Stimulated activated CD4-positive, alpha-beta T cell treated with anti-CD3 and anti-CD28 coated beads, Interleukin-2, amount 100 ng/mL, for 4 hours (primary cell): Measurements from ENCODE around the gene ALLC.
"Not testable (repeated sequence)": the region's sequence is repeated elsewhere in the genome, so short reads cannot be mapped to it uniquely, and the experiment has no call there.

Experiments
- DNase-seq: peaks from one replicate; pipeline ENCODE4 v3.0.0-alpha.2; 2020; ENCODE audit warnings: low read depth

Gene ALLC

DNA sequence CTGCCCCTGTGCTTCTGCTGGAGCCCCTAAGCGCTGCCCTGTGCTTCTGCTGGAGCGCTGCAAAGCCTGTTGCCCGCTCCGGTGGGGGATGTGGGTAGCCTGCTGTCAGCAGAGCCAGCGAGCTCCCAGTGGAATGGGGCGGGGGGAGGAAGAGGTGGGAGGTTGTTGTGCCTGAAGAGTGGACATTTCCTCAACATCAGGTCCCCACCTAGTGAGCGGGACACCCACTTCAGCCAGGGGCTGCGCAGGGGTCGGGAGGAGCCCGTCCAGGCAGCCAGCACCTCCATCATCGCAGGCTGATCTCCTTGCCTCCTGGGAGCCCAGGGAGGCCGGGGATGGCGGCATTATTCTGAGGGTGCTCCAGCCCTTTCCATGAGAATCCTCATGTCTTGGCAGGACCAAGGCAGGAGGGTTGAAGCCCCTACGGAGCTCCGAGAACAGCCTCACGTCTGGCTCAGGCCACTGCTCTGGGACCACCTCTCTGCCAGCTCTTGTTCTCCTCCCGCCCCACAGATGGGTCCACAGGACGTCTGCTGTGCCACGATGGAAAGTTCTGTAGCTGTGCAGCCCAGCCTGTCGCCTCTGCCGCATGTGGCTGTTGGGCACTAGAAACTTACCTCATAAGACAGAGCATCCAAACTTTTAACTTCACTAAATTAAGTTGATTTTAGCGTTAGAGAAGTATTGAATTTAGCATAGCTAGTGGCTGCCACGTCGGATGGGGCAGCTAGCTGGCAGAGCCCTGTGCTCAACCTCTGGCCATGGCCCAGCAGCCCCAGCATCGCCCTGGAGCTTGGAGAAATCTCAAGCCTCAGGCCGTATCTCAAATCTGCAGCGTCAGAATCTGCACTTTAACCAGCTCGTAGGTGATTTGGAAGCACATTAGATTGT, 1.9 kb upstream of the ALLC start:
- DNase-seq = no peak

DNA sequence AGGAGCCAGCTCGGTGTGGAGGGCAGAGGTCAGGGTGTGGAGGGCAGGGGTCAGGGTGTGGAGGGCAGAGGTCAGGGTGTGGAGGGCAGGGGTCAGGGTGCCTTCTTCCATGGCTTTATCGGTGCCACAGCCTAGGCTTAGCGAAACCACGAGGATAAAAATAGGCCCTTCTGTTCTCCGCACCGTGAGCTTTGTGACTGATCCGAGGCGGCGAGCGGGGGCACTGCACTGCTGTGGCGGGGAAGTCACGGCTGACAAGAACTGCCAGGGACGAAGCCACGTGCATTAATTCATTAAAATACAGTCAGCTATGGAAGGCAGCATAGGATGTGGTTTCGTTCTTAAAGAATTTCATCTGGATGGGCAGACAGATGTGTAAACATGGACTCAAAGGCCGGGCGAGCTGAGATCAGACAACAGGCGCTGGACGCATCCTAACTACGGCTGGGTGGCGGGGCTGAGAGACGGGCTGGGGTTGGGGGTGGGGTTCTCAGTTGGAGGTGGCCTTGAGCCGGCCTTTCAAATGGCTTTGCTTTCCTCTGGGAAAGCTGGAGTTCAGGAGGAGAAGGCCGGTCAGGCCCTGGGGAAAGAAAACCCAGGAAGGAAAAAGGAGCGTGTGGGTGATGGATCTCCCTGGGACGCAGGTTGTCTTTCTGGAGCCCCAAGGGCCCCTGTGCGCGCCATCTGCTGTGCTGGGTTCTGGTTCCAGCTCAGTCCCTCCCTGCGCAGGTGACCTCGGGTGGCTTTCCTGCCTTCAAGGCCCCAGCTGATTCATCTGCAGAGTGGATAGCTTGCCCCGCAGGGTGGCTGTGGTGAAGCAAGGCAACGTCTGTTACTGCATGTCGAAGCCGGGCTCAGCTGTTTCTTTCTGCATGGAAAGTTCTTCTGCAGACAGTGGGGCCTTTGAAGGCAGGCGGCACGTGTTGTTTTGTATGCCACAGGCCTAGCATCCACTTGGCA, 958 bp upstream of the ALLC start:
- no peak for DNase-seq

DNA sequence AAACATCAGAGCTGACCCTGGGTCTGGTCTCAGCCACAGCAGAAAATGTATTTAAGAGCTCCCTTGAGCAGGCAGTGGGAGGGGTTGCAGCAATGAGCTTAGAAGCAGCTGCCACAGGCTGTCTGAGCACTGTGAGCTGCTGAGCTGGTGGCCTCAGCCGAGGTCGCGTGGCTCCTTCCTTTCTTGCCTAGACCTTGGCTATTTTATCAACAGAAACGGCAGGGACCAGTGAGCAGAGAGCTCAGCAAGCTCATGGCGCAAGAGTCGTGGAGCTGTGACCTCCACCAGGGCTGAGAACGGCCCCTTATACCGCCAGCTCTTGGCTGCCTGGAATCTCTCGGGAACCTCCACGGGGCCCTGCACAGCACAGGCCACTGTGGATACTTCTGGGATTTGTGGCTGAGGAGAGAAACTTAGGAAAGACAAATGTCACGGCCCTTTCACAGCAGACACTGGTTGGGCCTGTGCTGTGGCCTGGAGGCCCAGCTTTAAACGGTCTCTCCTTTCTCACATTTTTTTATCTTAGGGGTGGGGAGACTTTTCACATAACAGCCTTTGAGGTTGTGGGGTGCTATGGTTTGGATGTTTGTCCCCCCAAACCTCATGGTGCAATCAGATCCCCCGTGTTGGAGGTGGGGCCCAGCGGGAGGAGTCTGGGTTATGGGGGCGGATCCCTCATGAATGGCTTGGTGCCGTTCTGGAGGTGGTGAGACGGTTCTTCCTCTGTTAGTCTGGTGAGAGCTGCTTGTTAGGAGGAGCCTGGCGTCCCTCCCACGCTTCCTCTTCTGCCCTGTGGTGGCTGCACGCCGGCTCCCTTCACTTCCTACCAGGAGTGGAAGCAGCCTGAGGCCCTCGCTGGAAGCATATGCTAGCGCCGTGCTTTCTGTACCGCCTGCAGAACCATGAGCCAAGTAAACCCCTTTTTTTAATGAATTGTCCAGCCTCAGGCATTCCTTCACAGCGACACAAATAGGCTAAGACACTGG, 1.7 kb downstream of the ALLC start:
- no peak for DNase-seq

DNA sequence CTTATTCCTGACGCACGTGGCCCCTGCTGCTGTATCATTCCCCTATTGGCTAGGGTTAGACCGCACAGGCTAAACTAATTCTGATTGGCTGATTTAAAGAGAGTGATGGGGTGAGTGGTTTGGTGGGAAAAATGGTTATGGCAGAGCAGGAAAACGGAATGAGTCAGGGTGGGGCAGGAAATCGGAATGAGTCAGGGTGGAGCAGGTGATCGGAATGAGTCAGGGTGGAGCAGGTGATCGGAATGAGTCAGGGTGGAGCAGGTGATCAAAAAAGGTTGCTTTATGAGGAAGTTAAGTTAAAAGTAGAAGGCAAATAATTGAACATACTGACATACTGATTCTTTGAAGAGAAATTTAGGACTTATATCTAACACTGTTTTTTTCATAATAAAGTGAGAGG, 2.6 kb downstream of the ALLC start:
- DNase-seq = not testable (repeated sequence)

DNA sequence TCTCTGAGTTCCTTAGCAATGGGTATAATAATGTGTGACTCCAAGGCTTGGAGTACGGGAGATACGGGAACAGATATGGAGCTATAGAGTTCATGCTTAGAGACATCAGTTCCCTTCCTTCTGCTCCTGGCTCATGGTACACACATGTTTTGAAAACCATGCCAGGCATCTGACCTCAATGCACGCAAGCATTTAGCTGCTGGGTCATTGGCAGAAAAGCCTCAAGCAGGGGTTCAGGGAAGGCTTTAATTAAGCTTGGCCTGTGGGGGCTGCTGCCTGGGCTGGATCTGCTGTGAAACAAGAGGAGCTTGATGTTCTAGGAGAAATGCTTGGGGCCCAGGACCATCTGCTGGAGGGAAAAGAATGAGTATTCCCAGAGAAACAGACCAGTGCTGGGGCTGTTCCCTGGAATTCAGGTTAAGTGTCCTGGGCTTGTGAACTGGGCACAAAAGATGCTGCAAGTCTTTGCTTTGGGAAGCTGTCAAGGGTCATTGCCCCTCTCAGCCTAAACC, 3.2 kb downstream of the ALLC start:
- no peak for DNase-seq

DNA sequence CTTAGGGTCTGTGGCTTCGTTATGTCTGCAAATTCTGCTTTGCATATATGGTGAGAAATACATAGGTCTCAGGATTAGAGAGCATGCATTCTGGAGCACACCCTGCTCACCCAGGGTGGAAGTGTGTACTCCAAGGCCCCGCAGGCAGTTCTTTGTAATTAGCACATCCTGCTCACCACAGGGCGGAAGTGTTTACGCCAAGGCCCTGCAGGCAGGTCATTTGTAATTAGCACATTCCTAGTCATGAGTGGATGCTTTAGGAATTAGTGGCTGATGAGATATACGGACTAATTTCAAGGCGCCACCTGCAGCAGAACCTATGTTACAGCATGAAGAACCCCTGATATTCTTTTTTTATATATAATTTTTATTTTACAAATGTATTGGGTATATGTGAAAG, 4.2 kb downstream of the ALLC start:
- no peak for DNase-seq

DNA sequence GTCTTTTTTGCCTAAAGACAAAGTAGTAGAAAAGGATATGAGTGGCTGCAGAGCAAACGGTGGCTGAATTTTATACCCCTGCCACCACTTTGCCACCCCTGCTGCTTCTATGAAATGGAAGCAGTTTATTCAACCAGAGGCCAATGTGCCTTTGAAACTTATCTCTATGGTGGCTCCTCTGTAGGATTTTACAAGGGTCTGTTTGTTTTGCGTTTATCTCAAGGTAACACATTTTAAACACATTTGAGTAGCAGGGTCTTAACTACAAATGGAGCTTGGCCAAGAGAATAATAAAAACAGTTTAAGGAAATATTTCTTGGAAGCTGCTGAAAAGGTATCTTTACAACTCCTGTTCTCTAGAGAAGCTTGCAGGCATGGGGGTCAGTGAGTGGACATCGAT, 6.1 kb downstream of the ALLC start:
- DNase-seq = no peak

DNA sequence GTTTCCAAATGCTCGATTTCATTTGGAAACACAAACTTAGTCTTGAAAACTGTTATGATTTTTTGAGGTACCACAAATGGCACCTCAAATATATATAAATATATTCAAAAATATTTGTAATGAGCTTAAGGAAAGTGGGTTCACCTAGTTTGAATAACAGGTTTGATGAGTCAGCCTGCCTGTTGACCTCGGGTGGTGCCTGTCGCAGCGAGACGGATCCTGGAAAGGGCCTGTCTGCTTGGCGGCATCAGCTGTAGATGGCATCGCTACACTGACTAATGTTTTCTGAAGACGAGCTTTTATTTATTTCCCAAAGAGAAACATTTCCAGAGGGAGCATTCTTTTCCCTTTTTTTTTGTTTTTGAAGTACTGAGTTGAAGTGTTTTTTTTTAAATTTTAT, 6.9 kb downstream of the ALLC start:
- DNase-seq = no peak

DNA sequence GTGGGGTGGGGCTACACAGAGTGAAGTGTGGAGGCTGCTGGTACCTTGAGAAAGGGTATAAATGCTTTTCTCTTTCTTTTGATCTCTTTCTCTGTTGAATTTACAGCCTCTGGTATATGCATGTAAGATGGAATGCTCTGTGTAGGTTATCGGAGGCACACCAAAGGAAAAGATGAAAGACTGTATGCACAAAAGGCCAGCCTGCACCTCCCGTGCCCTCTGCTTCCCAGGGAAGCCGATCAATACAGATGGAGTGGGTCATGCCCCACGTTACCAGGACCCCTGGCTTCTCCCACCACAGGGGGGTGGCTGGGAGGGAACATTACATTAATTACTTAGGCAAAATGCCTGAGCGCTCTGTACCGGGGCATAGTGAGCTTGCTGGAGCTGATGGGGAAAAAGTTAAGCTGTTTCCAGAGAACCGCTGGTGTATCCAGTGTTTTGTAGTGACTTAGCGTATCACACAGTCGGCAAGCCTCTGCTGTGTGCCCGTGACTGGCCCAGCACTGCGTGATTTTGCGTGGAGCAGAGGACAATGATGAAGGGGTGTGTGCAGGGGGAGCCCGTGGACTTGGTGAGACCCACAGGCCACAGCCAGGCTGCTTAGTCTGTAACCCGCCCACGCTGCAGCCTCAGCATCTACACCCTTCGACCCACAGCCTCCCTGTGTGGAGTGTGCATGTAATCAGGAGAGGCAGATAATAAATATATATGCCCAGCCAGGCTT, 8.0 kb downstream of the ALLC start:
- no peak for DNase-seq

DNA sequence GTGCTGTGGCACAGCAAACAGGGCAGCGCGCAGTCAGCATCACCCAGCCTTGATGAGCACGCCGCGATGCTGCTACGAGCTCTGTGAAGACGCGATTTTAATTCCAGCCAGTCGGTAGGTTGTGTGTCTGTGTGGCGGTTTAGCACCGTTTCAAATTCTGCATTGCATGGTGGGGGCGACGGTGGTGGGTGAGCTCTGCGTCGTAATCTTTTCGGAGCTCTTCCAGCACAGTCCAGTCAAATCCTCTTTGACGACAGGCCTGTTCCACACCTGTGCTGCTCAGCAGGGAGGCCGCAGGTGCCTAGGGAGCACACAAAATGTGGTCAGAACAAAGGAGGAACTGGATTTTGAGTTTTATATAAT, 8.6 kb downstream of the ALLC start:
- no peak for DNase-seq

DNA sequence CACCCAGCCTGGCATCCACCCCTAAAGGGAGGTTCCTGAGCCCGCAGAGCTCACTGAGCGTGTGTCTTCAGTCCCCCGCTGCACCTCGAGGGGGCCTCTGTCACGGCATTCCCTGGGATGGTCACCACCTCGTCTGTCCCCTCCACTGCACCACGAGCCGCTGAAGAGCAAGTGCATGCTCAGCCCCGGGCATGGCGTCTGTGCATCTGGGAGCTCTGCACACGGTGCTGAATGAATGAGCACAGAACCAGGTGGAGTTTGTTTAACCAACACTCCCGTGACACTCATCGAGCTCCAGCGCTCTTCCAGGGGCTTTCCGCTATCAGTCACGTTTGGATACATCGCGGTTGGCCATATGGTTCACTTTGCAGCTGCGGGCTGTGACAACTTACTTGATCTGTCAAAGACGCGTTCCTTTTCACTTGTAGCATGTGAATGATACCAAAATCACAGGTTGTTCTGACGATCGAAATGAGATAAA, 9.2 kb downstream of the ALLC start:
- no peak for DNase-seq

DNA sequence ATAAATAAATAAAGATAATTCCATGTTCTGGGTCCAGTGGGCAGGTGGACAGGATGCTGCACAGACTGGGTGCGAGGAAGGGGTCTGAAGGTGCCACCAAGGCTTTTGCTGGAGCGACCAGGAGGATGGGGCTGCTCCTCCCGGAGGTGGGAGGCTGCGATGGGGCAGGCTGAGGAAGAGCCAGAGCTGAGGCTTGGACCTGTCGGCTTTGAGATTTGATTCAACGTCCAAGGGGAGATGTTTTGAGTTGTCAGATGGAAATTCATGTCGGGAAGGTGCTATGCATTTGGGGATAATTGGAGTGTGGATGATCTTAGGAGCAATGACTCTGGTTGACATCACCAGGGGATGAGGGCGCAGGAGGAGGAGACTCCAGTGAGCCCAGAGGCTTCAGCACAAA, 11.7 kb downstream of the ALLC start:
- DNase-seq = no peak

DNA sequence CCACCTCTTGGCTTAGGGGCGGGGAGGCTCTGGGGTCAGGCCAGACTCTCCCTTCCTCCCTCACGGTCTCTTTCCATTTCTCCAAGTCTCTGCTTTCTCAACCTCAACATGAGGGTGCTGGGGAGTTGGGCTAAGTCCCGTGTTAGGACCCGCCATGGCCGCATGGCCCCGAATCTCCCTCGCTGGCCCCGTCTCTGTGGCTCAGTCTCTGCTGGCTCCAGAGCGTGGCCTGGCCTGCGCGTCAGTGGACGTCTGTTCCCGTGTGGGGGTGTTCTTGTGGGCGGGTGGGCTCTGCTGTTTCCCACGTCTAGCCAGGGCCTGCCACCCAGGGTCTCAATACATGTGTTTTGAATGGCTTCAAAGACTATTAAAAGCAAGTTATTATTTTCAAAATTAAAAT, 12.4 kb downstream of the ALLC start:
- no peak for DNase-seq

DNA sequence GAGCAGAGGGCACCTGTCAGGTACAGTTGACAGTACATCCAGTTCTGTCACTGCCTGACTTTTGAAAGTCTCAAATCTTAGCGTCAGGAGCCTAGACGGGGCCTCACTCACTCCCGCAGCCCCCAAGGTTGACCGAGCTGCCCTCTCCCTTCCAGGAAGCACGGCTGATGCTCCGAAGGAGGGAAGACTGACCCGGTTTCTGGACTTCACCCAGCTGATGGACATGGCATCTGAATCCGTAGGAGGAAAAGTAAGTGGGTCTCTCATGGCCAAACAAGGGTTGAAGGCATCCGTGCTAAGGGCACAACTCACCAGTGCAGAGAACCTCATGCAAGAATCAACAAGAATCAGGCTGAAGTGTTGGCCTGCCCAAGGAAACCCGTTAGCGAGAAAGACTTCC, 12.9 kb downstream of the ALLC start:
- DNase-seq = no peak

DNA sequence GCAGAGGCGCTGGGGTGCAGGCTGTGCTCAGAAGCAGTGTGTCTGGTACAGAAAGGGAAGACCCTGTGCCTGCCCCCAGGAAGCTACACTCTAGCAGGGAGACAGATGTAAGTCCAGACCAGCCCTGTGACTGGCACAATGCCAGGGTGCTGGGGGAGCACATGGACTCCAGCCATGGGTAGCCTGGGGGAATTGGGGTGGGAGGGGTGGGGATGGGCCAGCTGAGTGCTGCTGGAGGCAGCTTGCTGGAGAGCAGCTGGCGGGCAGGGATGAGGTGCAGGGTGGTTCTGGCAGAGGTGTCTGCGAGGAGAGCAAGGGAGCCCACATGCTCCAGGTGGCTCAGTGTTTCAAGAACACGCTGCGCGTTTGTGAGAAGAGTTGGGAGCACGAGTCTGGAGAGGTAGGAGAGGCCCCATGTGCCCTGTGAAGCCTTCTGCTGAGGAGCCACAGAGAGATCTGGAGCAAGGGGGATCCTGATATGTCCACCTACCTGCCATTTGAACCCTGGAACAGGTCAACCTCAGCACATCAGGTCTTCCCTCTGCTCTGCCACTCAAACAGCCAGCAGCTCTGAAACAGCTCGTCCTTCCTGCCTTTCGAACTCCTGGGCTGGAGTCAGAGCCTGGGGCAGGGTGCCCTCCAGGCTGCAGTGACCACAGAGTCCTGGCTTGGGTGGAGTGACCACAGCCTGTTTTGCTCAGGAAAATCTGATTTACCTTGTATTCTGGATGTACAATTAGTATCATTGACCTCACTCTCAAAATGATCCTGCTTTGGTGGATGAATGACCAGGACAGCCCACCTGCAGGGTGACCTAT, 15.1 kb downstream of the ALLC start:
- no peak for DNase-seq

DNA sequence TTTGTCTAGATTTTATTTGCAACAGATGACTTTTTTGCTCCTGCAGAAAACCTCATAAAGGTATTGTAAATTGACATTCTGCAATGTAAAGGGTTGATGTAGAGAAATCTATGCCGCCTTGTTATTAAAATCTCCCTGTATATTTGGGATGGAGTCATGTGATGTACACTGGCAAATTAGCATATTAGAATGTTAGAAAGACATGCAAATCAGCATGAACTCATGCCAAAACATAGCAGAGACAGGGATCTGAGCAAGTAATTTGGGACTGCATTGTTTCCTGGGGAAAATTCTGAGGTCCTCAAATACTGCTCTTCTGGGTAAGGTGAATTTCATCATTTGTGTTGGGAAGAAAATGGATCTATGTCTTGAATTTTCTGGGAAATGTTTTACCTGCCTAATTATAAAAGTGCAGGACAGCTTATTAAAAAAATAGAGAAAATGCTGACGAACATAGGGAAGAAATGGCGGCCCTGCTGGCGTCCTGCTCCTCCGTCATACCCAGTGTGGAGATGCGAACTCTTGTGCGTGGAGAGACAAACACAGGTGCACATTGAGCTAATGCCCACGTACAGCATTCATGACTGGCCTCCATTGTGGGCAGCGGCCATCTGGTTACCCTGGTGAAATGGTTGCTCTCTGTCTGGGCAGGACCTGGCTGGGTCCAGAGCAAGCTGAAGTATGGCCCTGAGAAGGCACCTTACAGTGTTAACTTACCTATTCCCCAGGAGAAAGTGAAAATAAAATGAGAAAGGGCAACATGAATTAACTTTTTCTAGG, 16.3 kb downstream of the ALLC start:
- no peak for DNase-seq

DNA sequence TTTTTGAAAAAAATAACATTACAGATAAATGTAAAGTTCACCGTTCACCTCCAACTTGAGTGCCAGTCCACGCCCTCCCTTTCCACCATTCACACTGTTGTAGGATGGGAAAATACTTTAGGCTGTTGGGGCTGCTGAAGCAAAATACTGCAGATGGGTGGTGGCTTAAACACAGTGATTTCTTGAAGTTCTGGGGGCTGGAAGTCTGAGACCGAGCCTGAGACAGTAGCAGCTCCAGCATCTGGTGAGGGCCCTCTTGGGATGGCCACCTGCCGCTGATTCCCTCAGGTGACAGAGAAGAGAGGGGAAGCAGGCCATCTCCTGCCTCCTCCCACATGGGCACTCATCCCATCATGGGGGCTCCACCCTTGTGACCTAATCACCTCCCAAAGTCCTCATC, 17.7 kb downstream of the ALLC start:
- no peak for DNase-seq

DNA sequence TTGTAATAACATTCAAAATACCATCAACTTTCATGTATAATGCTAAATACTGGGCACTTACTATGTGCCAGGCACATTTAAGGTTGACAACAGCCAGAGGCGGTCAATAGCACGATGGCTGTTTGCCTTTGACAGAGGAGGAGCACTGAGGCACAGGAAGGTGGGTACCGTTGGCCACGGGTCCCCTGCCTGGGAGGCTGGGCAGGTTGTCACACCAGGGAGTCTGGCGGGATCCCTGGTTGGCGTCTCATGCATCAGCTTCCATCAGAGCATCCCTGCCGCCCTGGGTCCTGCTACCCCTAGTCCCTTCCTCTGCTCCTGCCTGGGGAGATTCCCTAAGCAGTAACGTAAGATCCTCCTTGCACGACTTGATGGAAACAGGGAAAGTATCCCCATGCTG, 19.4 kb downstream of the ALLC start:
- no peak for DNase-seq

DNA sequence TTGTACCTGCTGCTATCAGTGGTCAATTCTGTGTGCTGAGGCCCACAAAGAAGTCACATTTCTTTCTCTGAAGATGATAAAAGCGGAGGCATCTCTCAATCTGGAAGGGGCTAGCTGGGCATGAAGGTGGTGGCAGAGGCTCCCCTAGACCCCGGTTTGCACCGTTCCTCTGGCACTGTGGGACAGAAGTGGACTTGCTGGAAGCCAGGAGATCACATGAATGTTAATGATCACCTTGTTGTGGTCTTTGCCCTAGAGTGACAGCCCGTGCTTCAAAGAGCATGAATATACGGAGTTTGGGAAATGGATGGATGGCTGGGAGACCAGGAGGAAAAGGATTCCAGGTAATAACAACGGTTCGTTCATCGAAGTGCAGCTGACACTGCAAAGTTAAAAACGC, 20.2 kb downstream of the ALLC start:
- no peak for DNase-seq
